ENCODE results near the gene CASP14.

- no peak for TF ChIP-seq BCL11A (IDR thresholded peaks at IDR 0.05; ENCODE audit: low read depth in 2 of 2, low read length in 2 of 2)
- no peak for TF ChIP-seq SUZ12 (IDR thresholded peaks at IDR 0.05; ENCODE audit: low read length)
- TF ChIP-seq CTCF (IDR thresholded peaks at IDR 0.05; ENCODE audit: control extremely low read depth in 1 of 3, insufficient read depth in 1 of 3, low read depth in 1 of 3, low read length in 3 of 3): peak in 2 of 3 experiments; percentile 20 to 26; a peak in 2 of 4 replicates
- no peak for TF ChIP-seq POLR2A (IDR thresholded peaks at IDR 0.05; ENCODE audit: control extremely low read depth in 1 of 2, low read depth in 2 of 2, low read length in 2 of 2)
Observed at GRCh38 chr19:15072930-15073647, 23.8 kb downstream of the CASP14 start.
